IMR-90 (cell line): Measurements from ENCODE around the gene CRISPLD2. TPM values are rescaled to one million over a fixed set of nuclear protein-coding genes. Genes with fewer than 3 reads are reported as not detected.

ENCODE experiments used
- ATAC-seq: fragments of 200-7000 bp; cut with Tn5 transposase; 2 replicates; pipeline ENCODE4 v1.9.1; 2020; ENCODE audit warnings: low read depth, mild to moderate bottlenecking, moderate library complexity
- BruUV-seq: library from RNA; stranded (reverse); fragments of 400-500 nt; replicated peaks from 2 replicates; lab custom pipeline; 2021; lab: Mats Ljungman, UMichigan
- CTCF ChIA-PET: fragments of 300-600 bp; formaldehyde crosslinking; extraction: SDS; loops from one replicate; lab custom pipeline; 2021; ENCODE audit warnings: antibody characterized with exemption; lab: Yijun Ruan, JAX
- POLR2A ChIA-PET: fragments of 300-600 bp; sonication (Branson Sonifier 250); formaldehyde crosslinking; loops from one replicate; lab custom pipeline; 2022; ENCODE audit warnings: antibody characterized with exemption; ENCODE audit not compliant: unreplicated experiment; lab: Charles Lee
- DNase-seq: peaks from one replicate; pipeline ENCODE4 v3.0.0; 2013
- H2AFZ ChIP-seq: replicated peaks from 2 replicates; pipeline ENCODE3; 2013; ENCODE audit warnings: low read length, mild to moderate bottlenecking; ENCODE audit not compliant: poor library complexity
- H2AK5ac ChIP-seq: 2 replicates; pipeline ENCODE4 v1.6.1; 2013; ENCODE audit warnings: low read depth, low read length, inconsistent platforms
- H2AK9ac ChIP-seq: replicated peaks from 2 replicates; pipeline ENCODE3; 2013; ENCODE audit warnings: mild to moderate bottlenecking, low read depth, low read length, moderate library complexity; ENCODE audit not compliant: poor library complexity
- H2BK120ac ChIP-seq: 2 replicates; pipeline ENCODE4 v1.6.1; 2013; ENCODE audit warnings: low read depth, low read length, inconsistent platforms
- H2BK15ac ChIP-seq: 3 replicates; pipeline ENCODE4 v1.6.1; 2013; ENCODE audit warnings: low read depth, low read length, inconsistent platforms
- H2BK20ac ChIP-seq: 2 replicates; pipeline ENCODE4 v1.6.1; 2013; ENCODE audit warnings: low read depth, mild to moderate bottlenecking, inconsistent platforms, low read length, moderate library complexity
- H2BK5ac ChIP-seq: 2 replicates; pipeline ENCODE4 v1.6.1; 2013; ENCODE audit warnings: mild to moderate bottlenecking, low read depth, low read length, inconsistent platforms; ENCODE audit not compliant: poor library complexity, severe bottlenecking
- H3K14ac ChIP-seq: replicated peaks from 2 replicates; pipeline ENCODE4 v1.6.1; 2013; ENCODE audit warnings: low read depth, low read length, inconsistent platforms
- H3K18ac ChIP-seq: 2 replicates; pipeline ENCODE4 v1.6.1; 2013; ENCODE audit warnings: low read depth, low read length, control low read depth
- H3K23ac ChIP-seq: 2 replicates; pipeline ENCODE4 v1.6.1; 2013; ENCODE audit warnings: low read depth, low read length, inconsistent platforms
- H3K27ac ChIP-seq: 2 replicates; pipeline ENCODE4 v1.5.1; 2013; ENCODE audit warnings: mild to moderate bottlenecking, control low read depth, low read length; ENCODE audit not compliant: insufficient read depth
- H3K27me3 ChIP-seq: 2 replicates; pipeline ENCODE4 v1.6.1; 2013; ENCODE audit warnings: low read length; ENCODE audit not compliant: control insufficient read depth, insufficient read depth
- H3K36me3 ChIP-seq: 2 replicates; pipeline ENCODE4 v1.6.1; 2013; ENCODE audit warnings: low read length, mixed read lengths; ENCODE audit not compliant: control insufficient read depth, insufficient read depth
- H3K4ac ChIP-seq: 2 replicates; pipeline ENCODE4 v1.6.1; 2013; ENCODE audit warnings: low read depth, low read length, inconsistent platforms
- H3K4me1 ChIP-seq: 2 replicates; pipeline ENCODE4 v1.6.1; 2013; ENCODE audit warnings: low read length, mixed read lengths; ENCODE audit not compliant: control insufficient read depth, insufficient read depth
- H3K4me2 ChIP-seq: 2 replicates; pipeline ENCODE4 v1.6.1; 2013; ENCODE audit warnings: low read depth, mild to moderate bottlenecking, control low read depth, low read length, moderate library complexity
- H3K4me3 ChIP-seq: 2 replicates; pipeline ENCODE4 v1.5.1; 2013; ENCODE audit warnings: low read depth, mild to moderate bottlenecking, control low read depth, low read length, moderate library complexity; ENCODE audit not compliant: insufficient read depth
- H3K56ac ChIP-seq: 2 replicates; pipeline ENCODE4 v1.6.1; 2013; ENCODE audit warnings: low read length, inconsistent platforms; ENCODE audit not compliant: insufficient read depth; ENCODE audit errors: extremely low read depth
- H3K79me1 ChIP-seq, 2 experiments: 2 replicates each; pipeline ENCODE4 v1.6.1; 2013; ENCODE audit warnings: low read length in 2 of 2, inconsistent platforms in 1 of 2, low read depth in 1 of 2
- H3K9ac ChIP-seq: 2 replicates; pipeline ENCODE4 v1.6.1; 2013; ENCODE audit warnings: low read depth, low read length, control low read depth
- H3K9me1 ChIP-seq: 2 replicates; pipeline ENCODE4 v1.6.1; 2013; ENCODE audit warnings: low read length, inconsistent platforms; ENCODE audit not compliant: insufficient read depth
- H3K9me3 ChIP-seq: 2 replicates; pipeline ENCODE4 v1.6.1; 2013; ENCODE audit warnings: low read length; ENCODE audit not compliant: control insufficient read depth, insufficient read depth
- H4K20me1 ChIP-seq: 2 replicates; pipeline ENCODE4 v1.6.1; 2013; ENCODE audit warnings: low read length, inconsistent platforms; ENCODE audit not compliant: insufficient read depth
- H4K5ac ChIP-seq: 2 replicates; pipeline ENCODE4 v1.6.1; 2013; ENCODE audit warnings: mild to moderate bottlenecking, low read depth, low read length, control low read depth
- H4K8ac ChIP-seq, 2 experiments: 2 replicates each; pipeline ENCODE4 v1.6.1; 2013; ENCODE audit warnings: low read depth in 2 of 2, low read length in 2 of 2, control low read depth in 1 of 2, inconsistent platforms in 1 of 2
- H4K91ac ChIP-seq: 2 replicates; pipeline ENCODE4 v1.6.1; 2013; ENCODE audit warnings: low read depth, low read length, inconsistent platforms; ENCODE audit not compliant: insufficient read depth
- FOS ChIP-seq: fragments of 150-350 bp; IDR thresholded peaks from 2 replicates; pipeline ENCODE4 v1.6.1; 2016; ENCODE audit warnings: low read depth, low read length
- MAFK ChIP-seq: IDR thresholded peaks from 2 replicates; pipeline ENCODE4 v1.6.1; 2012; ENCODE audit warnings: low read depth, low read length, improper control_type of control experiment
- MAZ ChIP-seq: IDR thresholded peaks from 2 replicates; pipeline ENCODE4 v1.6.1; 2012; ENCODE audit warnings: low read depth, mild to moderate bottlenecking, low read length, improper control_type of control experiment, moderate library complexity, borderline replicate concordance
- NFE2L2 ChIP-seq: fragments of 150-350 bp; IDR thresholded peaks from 2 replicates; pipeline ENCODE4 v1.6.1; 2016; ENCODE audit warnings: low read depth, mild to moderate bottlenecking, low read length
- POLR2A ChIP-seq: IDR thresholded peaks from 2 replicates; pipeline ENCODE4 v1.6.1; 2012; ENCODE audit warnings: mild to moderate bottlenecking, low read depth, low read length
- RCOR1 ChIP-seq: IDR thresholded peaks from 2 replicates; pipeline ENCODE4 v1.6.1; 2012; ENCODE audit warnings: mild to moderate bottlenecking, low read length, improper control_type of control experiment; ENCODE audit not compliant: insufficient replicate concordance
- RFX5 ChIP-seq: IDR thresholded peaks from 2 replicates; pipeline ENCODE4 v1.8.0; 2012; ENCODE audit warnings: low read depth, mild to moderate bottlenecking, low read length, moderate library complexity
- SMC3 ChIP-seq: fragments of 150-350 bp; IDR thresholded peaks from 2 replicates; pipeline ENCODE4 v1.6.1; 2016; ENCODE audit warnings: low read depth, mild to moderate bottlenecking, antibody characterized with exemption, low read length, moderate library complexity
- USF2 ChIP-seq: fragments of 150-350 bp; IDR thresholded peaks from 2 replicates; pipeline ENCODE4 v1.6.1; 2017; ENCODE audit warnings: mild to moderate bottlenecking, antibody characterized with exemption, low read length, low read depth
- WGBS, 2 experiments: methylation state at CpG; one replicate each; pipeline versions ENCODE4 v1.1.5 to v1.1.7; 2013; ENCODE audit warnings: missing lambda C conversion rate in 2 of 2; ENCODE audit not compliant: insufficient read length in 1 of 2; ENCODE audit errors: extremely low coverage in 2 of 2; 5-methylcytosine and 5-hydroxymethylcytosine counted together
- dilution Hi-C: fragments of 300-500 bp; cut with HindIII; formaldehyde crosslinking; loops from one replicate; pipeline ENCODE4 v1.14.3; 2018; ENCODE audit warnings: low sequenced_read_pairs; ENCODE audit not compliant: unreplicated experiment
- in situ Hi-C: fragments of 300-500 bp; cut with MboI; formaldehyde crosslinking; loops from 3 replicates; pipeline ENCODE4 v1.14.3; 2019; ENCODE audit warnings: low sequenced_read_pairs, inconsistent platforms, mixed read lengths
- intact Hi-C: fragments of 100-400 bp; cut with micrococcal nuclease; formaldehyde crosslinking; loops from 2 replicates; pipeline ENCODE4 v1.10.0; 2022
- polyA plus RNA-seq, 3 experiments: library from polyadenylated mRNA; depleted of rRNA; stranded (reverse); fragments of >200 nt; gene quantifications; 2 replicates each; pipeline ENCODE4 v1.2.3, GENCODE V29; 2012; ENCODE audit warnings: low replicate concordance in 1 of 3
- total RNA-seq: library from RNA; depleted of rRNA; stranded (reverse); fragments of >200 nt; gene quantifications from 2 replicates; pipeline ENCODE4 v1.2.3, GENCODE V29; 2012

The CRISPLD2 gene
- total and polyA plus RNA-seq, 2 of the 4 experiments (the other 2 are of a cell fraction) = 23.1 to 37.5 TPM

DNA sequence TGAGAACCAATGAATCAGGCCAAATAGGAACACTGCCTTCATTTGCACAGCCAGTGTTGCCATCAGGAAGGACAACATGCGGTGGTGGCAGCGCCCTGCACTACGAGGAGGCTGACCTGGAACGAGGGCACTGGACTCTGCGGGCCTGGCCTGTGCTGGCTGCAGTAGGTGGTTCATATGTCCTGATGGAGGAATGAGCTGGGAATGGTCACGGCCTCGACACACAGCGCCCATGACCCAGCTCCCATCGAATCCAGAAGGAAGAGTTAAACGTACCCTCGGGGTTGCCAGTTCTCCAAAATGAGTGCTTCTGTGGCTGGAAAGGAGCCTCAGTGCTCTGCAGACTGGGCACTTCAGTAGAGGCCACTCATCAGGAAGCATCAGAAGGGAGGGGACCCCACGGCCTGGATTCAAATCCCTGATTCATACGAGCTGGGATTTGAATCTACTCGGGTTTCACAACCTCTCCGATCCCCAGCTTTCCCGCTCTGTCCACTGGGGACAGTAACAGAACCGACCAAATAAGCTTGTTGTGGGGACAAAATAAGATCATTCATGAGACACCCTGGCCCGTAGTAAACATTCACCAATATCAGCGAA, 106.1 kb downstream of the CRISPLD2 start:
- in situ Hi-C loops = no loop called here
- H2BK5ac ChIP-seq = no peak overlapping the region
- H3K23ac ChIP-seq = no peak overlapping the region
- H2BK120ac ChIP-seq = no peak overlapping the region
- dilution Hi-C loops = no loop called here
- H3K18ac ChIP-seq = no peak overlapping the region
- H3K4me1 ChIP-seq = peaks cover 8% of the 10 kb centered on the region; the same call in 1 of the 2 replicates
- H3K4ac ChIP-seq = no peak overlapping the region
- H3K4me2 ChIP-seq = no peak overlapping the region
- CTCF ChIA-PET = interaction anchor here (0.6 to 0.9 kb wide), 2 partner anchors 26 to 299 kb away, joined by 3 to 7 read pairs; no protein-coding TSS in a partner anchor
- POLR2A ChIA-PET = no interaction called here
- ATAC-seq (no peak), DNase-seq (no peak)
- BruUV-seq = no TSS peak
- H2BK15ac ChIP-seq = no peak overlapping the region
- no peaks in the 10 kb centered on the region for H3K9me3 ChIP-seq
- H4K8ac ChIP-seq = no peak overlapping the region
- H2BK20ac ChIP-seq = no peak overlapping the region
- H4K20me1 ChIP-seq = no peaks in the 10 kb centered on the region
- no peak overlapping the region for H2AK9ac ChIP-seq
- 97% methylated on average over 8 of the region's 19 CpGs; no CpG with 5 or more reads in 1 of the 2 experiments for WGBS, 2 experiments
- H2AFZ ChIP-seq = no peak overlapping the region
- intact Hi-C loops = loop anchor here (1.0 to 2.0 kb wide), 2 partner anchors 26 to 161 kb away; no protein-coding TSS in a partner anchor
- no peak overlapping the region for H3K27ac ChIP-seq
- H3K79me1 ChIP-seq = no peaks in the 10 kb centered on the region
- H3K14ac ChIP-seq = no peak overlapping the region
- H2AK5ac ChIP-seq = 0 out of 2 replicates have a peak overlapping the region, but pooled peaks have one; percentile 27
- no peak overlapping the region for H3K9ac ChIP-seq
- TF ChIP-seq RFX5 (no peak), SMC3 (no peak), MAFK (no peak), POLR2A (no peak), NFE2L2 (no peak), RCOR1 (no peak), FOS (no peak), USF2 (no peak), MAZ (no peak)
- H3K56ac ChIP-seq = no peak overlapping the region
- H4K5ac ChIP-seq = no peak overlapping the region
- peaks cover 3% of the 10 kb centered on the region; the same call in 1 of the 2 replicates for H3K9me1 ChIP-seq
- H3K4me3 ChIP-seq = no peak overlapping the region
- no peak overlapping the region for H4K91ac ChIP-seq
- H3K36me3 ChIP-seq = no peaks in the 10 kb centered on the region
- no peaks in the 10 kb centered on the region for H3K27me3 ChIP-seq
